HG03196 (cell line): Measurements from ENCODE around the gene PRICKLE3.
"Not testable (repeated sequence)": the region's sequence is repeated elsewhere in the genome, so short reads cannot be mapped to it uniquely, and the experiment has no call there.

Experiments used
- ATAC-seq: cut with Tn5 transposase; IDR thresholded peaks from one replicate; pipeline ENCODE4 v1.9.1; 2021; ENCODE audit not compliant: unreplicated experiment

PRICKLE3 gene

DNA sequence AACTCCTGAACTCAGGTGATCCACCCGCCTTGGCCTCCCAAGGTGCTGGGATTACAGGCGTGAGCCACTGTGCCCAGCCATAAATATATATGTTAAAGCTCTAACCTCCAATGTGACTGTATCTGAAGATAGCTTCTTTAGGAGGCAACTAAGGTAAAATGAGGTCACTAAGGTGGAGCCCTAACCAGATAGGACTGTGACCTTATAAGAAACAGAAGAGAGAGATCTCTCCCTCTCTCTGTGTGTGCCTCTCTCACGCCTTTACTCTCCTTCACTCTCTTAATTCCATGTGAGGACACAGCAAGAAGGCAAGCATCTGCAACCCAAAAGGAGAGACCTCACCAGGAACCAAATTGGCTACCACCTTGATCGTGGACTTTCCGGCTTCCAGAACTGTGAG, 24.5 kb downstream of the PRICKLE3 start:
- no peak for ATAC-seq

DNA sequence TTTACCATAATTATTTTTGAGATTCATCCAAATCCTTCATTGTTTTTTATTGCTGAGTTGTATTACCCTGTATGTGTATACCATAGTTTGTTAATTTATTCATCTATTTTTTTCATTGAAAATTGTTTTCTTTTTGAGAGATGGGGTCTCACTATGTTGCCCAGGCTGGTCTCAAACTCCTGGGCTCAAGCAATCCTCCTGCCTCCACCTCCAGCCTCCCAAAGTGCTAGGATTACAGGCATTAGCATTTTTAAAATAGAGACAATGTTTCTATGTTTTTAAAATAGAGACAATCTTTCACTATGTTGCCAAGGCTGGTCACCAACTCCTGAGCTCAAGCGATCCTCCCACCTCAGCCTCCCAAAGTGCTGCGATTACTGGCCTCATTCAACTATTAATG, 25.3 kb downstream of the PRICKLE3 start:
- ATAC-seq: no peak

DNA sequence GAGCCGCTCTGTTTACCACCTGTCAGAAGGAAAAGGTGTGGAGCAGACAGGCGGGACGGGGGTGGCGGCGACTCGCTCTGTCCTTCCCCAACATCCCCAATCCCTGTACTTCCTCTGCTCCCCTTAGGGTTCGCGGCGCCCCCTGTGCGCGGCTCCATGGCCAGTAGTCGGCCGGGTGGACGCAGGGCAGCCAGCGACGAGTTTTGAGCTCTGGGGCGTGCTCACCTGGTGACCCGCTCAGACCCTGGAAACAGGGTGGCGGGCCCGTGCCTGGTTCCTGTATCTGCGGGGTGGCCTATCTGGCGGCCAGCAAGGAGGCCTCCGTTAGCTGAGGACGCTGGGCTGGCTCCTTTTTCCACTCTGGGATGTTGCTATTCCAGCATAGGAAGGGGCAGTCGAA, 29.0 kb downstream of the PRICKLE3 start:
- no peak for ATAC-seq

DNA sequence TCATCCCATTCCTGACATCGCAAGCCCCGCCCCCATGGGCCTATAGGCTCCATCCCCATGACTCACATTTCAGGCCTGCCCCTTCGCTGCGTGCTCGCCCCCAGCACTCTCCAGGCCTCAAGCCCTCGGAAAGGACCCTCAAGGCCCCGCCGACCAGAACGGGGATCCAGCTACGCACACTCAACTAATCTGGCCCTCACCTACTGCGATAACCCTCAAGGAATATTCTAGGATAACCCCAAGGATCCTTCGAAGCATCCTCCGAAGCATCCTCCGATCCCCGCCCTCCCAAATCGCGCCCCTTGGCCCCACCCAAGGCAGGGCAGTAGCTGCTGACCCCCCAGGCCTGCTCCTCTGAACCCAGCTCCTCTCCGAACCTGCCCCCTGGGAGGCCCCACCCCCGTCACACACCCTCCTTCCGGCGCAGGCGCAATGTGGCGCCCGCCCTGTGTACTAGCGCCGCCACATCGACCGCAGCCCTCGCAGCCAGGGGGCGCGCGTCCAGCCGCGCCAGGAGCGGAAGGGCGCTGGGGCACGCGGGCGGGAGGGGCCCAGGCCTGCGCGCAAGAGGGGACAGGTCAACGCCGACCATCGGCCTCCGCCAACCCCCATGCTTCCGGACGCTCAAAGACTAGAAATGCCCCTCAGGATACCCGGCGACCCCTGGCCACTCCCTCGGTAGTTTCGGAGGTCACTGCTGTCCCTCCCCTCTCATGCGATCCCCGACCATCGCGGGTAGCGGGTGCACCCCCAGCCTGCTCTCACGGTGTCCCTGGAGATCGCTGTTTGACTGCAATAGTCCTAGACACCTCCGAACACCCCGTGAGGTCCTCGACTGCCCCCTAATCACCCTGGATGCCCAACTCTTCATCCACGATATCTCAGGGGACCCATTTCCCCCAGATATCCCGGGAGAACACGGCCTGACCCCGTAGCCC, 30.0 kb downstream of the PRICKLE3 start:
- peak; percentile 83 for ATAC-seq

DNA sequence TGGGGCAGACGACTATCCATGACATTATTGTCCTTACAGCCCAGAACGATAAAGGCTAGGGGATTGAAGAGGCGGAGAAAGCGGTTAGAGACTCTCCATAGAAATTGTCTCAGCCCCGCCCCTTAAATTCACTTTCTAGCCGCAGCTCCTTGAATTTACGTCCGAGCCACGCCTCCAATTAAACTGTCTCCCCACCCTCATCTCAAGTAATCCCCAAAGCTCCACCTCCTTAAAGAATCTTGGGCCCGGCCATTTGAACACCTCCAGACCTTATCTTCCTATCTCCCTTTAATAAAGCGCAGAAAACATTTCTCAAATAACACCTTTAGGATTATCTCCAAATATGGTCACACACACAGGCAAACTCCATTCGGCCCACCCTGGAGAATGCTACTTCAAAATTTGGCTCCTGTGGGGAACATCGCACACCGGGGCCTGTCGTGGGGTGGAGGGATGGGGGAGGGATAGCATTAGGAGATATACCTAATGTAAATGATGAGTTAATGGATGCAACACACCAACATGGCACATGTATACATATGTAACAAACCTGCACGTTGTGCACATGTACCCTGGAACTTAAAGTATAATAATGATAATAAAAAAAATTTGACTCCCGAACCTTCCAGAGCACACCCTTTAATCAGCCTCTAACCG, 30.8 kb downstream of the PRICKLE3 start:
- peak; percentile 1 for ATAC-seq

DNA sequence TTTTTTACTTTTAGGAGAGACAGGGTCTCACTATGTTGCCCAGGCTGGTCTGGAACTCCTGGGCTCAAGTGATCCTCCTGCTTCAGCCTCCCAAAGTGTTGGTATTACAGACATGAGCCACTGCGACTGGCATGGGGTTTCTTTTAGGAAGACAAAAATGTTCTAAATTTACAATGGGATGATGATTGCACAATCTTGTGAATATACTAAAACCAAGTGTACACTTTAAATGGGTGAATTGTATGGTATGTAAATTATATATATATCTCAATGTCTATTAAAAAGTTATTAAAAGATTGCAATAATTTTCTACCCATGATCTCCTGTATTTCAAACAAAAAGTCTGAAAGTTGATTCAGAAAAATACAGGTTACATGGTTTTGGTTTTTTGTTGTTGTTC, 32.7 kb downstream of the PRICKLE3 start:
- ATAC-seq: no peak

DNA sequence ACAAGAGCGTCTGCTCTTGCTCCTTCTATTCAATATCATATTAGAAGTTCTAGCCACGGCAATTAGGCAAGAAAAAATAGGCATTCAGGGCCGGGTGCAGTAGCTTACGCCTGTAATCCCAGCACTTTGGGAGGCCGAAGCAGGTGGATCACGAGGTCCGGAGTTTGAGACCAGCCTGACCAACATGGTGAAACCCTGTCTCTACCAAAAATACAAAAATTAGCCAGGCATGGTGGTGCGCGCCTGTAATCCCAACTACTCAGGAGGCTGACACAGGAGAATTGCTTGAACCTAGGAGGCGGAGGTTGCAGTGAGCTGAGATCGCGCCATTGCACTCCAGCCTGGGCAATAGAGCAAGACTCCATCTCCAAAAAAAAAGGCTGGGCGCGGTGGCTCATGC, 36.9 kb downstream of the PRICKLE3 start:
- ATAC-seq: not testable (repeated sequence)

DNA sequence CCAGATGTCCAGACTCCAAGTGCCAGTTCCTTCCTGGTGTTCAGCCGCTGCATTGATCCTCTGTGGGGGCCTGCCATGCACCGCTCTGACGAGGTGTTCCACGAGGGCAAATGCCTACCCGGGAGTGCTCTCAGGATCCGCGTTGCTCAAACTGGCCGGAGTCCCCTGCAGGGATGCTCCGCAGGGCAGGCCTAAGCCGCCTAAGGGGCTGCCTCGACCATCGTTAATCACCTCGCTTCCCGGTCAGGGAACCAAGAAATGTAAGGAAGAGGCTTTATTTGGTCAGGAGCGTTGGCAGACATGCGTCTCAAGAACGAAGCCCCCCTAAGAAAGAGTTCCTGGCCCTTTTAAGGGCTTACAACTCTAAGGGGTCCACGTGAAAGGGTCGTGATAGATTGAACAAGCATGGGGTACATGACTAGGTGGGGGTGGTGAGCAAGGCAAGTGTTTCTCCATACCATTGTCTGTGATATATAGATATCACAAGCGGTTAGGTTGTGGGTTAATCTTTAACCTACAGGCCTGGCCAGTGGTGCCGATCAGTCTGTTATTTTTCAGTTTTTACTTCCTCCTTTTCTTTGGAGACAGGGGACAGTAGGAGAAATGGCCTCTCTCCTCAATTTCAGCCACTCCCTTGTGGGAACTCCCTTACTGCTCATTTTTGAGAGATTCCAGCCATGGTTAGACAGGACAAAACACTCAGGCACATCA, 37.6 kb downstream of the PRICKLE3 start:
- not testable (repeated sequence) for ATAC-seq

DNA sequence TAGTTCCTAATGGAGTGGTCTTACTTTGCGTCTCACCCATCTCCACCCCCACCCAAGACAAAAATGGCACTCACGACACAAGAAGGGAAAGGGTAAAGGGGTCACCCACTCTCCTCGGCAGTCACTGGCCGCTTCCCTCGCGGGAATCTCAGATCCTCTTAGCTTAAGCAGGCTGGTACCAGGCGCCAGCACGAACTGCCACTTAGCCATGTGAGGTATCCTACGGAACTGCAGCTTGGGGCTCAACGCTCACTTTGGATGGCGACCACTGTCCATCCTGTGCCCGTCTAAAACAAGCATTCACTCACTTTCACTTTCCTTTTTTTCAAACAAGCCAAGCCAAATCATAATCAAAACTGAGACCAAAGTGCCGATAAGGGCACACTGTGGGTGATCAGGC, 38.2 kb downstream of the PRICKLE3 start:
- no peak for ATAC-seq

DNA sequence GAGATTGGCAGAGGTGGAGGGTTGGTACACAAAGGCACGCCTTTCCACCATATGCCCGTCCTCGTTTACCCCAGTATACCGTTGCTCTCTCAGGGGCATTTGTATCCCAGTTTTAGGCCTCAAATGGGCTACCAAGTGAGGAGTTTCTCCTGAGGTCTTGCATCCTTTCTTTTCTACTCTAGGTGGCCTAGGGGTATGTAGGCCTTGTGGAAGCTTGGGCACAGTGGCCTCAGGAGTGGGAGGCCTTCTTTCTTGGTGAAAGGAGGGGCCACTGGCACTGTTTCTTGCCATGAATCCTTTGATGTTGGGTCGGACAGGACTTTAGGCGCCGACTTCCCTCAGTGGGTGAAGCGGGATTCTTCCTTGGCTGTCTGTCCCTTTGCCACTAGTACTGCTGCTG, 38.9 kb downstream of the PRICKLE3 start:
- no peak for ATAC-seq

DNA sequence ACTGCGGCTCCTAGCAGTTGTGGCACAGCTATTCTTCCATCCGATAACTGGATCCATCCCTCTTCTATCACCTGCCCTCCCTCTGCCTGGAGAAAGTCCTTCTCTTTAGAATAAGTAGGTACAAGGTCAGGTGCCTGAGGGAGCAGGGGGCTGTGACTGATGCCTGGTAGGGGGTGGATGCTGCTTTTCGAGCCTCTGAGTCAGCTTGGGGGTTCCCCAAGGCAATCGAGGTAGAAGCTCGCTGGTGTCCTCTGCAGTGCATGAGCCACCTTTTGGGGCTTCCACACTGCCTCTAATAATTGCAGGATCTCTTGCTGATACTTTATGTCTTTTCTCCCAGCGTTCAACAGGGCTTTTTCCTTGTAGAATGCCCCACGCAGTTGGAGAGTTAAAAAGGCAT, 43.0 kb downstream of the PRICKLE3 start:
- not testable (repeated sequence) for ATAC-seq

DNA sequence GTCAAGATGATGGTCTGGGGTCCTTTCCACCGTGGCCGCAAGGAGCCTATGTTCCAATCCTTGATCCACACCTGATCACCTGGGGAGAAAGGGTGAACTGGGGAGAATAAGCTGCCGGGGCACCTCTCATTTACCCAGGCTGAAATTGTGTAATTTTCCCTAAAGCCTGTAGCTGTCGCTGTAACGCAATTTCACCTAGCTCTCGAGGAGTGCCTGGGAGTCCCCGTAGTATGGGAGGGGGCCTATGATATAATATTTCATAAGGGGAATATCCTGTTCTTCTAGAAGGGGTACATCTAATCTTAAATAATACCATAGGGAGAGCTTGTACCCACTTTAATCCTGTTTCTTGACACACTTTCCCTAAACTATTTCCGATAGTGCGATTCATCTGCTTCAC, 43.9 kb downstream of the PRICKLE3 start:
- not testable (repeated sequence) for ATAC-seq

DNA sequence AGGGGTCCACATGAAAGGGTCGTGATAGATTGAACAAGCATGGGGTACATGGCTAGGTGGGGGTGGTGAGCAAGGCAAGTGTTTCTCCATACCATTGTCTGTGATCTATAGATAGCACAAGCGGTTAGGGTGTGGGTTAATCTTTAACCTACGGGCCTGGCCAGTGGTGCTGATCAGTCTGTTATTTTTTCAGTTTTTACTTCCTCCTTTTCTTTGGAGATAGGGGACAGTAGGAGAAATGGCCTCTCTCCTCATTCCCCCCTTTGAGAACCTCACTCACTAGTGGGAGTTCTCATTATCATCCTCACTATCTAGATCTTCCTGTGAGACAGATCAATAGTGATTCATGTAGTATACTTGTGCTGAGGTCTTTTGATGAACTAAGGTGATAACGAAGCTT, 46.5 kb downstream of the PRICKLE3 start:
- no peak for ATAC-seq

DNA sequence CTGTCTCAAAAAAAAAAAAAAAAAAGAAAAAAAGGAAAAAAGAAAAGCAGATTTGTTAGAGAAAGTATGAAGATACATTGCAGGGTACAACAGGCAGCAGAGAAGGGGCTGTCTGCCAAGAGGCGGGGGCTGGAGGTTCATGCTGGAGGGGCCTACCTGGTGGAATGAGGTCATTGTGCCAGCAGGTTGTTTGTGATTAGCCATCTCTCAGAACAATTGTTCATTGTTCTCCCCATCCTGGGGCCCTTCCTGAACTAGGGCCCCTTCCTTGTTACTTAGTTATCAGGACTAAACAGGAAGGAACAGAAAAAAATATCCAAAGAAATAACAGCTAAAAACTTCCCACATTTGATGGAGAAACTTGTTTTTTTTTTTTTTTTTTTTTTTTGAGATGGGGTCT, 48.7 kb downstream of the PRICKLE3 start:
- ATAC-seq: no peak

DNA sequence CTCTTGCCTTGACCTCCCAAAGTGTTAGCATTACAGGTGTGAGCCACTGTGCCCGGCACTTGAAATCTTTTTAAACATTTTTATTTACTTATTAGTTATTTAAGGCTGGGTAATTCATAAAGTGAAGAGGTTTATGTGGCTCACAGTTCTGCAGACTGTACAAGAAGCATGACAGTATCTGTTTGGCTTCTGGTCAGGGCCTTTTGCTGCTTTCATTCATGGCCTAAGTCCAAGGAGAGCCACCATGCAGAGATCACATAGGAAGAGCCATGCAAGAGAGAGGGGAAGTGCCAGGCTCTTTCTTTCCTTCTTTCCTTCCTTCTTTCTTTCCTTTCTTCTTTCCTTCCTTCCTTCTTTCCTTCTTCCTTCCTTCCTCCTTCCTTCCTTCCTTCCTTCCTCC, 52.4 kb downstream of the PRICKLE3 start:
- ATAC-seq: no peak

DNA sequence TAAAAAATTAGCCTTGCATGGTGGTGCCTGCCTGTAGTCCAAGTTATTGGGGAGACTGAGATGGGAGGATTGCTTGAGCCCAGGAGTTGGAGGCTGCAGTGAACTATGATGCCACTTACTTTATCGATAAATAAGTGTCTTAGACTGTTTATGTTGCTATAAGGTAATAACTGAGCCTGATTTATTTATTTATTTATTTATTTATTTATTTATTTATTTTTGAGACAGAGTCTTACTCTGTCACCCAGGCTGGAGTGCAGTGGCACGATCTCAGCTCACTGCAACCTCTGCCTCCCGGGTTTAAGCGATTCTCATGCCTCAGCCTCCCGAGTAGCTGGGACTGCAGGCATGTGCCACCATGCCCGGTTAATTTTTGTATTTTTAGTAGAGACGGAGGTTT, 53.9 kb downstream of the PRICKLE3 start:
- ATAC-seq: not testable (repeated sequence)

DNA sequence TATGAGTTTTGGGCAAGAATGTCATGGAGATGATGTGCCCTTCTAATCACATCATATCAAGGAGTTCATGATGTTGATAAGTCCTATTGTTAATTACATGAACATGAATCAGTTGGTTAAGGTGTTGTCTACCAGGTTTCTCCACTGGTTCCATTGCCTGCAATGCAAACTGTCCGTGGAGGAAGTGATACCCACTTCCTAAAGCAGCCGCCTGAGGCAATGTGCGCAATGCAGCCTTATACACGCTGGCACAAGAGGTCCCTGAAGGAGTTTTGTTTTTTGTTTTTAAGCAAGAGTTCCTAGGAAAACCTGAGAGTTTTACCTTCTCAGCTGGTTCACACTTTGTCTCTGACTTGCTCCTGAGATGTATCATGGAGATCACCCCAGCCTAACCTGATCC, 56.7 kb downstream of the PRICKLE3 start:
- ATAC-seq: no peak

DNA sequence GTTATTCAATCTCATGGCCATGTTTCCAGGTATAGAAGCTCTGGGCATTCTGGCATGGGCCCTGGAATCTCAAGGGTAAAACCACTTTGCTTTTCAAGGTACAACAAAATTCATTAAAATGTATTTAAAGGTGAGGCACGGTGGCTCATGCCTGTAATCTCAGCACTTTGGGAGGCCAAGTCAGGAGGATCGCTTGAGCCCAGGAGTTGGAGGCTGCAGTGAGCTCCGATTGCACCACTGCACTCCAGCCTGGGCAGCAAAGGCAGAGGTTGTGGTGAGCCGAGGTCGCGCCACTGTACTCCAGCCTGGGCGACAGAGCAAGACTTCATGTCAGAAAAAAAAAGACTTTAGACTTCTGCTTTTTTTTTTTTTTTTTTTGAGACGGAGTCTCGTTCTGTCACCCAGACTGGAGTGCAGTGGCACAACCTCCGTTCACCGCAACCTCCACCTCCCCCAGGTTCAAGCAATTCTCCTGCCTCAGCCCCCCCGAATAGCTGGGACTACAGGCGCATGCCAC, 58.4 kb downstream of the PRICKLE3 start:
- not testable (repeated sequence) for ATAC-seq
